ENCODE data around the gene PLCH2. TPM values are rescaled to one million over a fixed set of nuclear protein-coding genes. Genes with fewer than 3 reads are reported as not detected.

PLCH2 gene
- total and polyA plus RNA-seq, 10 of the 15 experiments (the other 5 are each of a cell fraction or from before 2014, with no cell fraction given): 0.03 to 0.73 (median 0.24) TPM; not detected in 3

DNA sequence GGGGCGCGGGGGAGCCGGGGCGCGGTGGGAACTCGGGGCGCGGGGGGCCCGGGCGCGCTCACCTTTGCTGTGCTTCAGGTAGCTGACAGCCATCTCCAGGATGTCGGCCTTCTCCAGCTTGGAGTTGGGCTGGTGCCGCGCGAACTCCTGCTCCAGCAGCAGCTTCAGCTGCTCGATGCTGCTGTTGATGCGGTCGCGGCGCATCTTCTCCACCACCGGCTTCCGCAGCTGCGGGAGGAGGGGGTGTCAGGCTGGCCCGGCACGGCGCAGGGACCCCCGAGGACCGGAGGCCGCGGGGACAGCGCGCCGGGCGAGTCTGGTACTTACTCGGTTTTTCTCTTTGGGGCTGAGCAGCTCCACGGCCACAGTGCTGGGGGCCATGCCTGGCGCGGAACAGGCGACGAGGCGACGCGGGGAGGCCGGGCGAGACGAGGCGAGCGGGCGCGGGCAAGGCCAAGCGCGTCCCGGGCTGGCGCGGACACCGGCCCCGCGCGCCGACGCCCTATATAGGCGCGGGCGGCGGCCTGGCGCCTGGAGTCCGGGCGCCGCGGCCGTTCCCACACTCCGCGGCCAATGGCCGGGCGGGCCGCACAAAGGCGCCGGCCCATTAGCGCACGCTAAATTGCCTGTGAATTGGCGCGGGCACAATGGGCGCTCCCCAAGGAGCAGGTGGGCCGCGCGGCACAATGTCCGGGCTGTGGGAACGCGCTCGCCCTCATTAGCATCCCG is 53.9 kb downstream of the PLCH2 start, which contains the start of gene HES5:
TSS of gene HES5 (minus strand) at position 480 of the 729 bp plus-strand sequence. CDS start at position 381, 99 bp downstream.
- CTCF ChIA-PET: interaction anchor here (1.5 to 1.6 kb wide), 2 partner anchors 16 to 115 kb away, joined by 3 to 5 read pairs; no protein-coding TSS in a partner anchor
- in situ Hi-C loops (cut with MboI): loop anchor here (10.0 kb wide), 1 partner anchor 325 kb away; no protein-coding TSS in a partner anchor
- SMC1A ChIA-PET (ENCODE audit: uncharacterized antibody, unreplicated experiment): no interaction called here
- TF ChIP-seq HDAC6 (IDR thresholded peaks at IDR 0.05; ENCODE audit: unreplicated experiment) (peak; percentile 76), MTA3 (IDR thresholded peaks at IDR 0.05; ENCODE audit: borderline replicate concordance, low read length) (no peak), SUZ12 (IDR thresholded peaks at IDR 0.05; ENCODE audit: unreplicated experiment) (peak; percentile 91)
- BruUV-seq (replicated peaks): no TSS peak
- no peak for DNase-seq (ENCODE audit: low read depth, low spot score)
- 4% methylated on average over 70 of the region's 91 CpGs for WGBS (ENCODE audit: insufficient coverage, insufficient replicate concordance, low lambda C conversion rate, missing lambda C conversion rate)
- Histone ChIP-seq H3K4me3 (peak within 1 kb of the TSS; percentile 5; the same call in 1 of the 2 replicates), H2AFZ (ENCODE audit: control insufficient read depth, low read depth, low read length) (peak within 1 kb of the TSS; percentile 44; the same call in 1 of the 2 replicates), H3K79me2 (ENCODE audit: control insufficient read depth, insufficient read depth, low read length) (peaks cover 11% of the 10 kb centered on the region), H3K9me3 (replicated peaks; ENCODE audit: control insufficient read depth, insufficient read depth, low read length) (no peaks in the 10 kb centered on the region), H3K27ac (ENCODE audit: control insufficient read depth, insufficient read depth) (no peak within 1 kb of the TSS), H3K9ac (ENCODE audit: control insufficient read depth, insufficient read depth, low read length) (no peak within 1 kb of the TSS), H3K36me3 (ENCODE audit: control insufficient read depth in 2 of 2, insufficient read depth in 2 of 2, low read length in 1 of 2) (no peaks in the 10 kb centered on the region), H3K4me2 (ENCODE audit: control insufficient read depth, insufficient read depth) (peak within 1 kb of the TSS; percentile 53), H3K27me3 (replicated peaks in 1 of 2; ENCODE audit: control insufficient read depth in 2 of 2, insufficient read depth in 2 of 2, low read length in 1 of 2) (peaks cover 6 to 19% of the 10 kb centered on the region in 2 experiments), H3K4me1 (ENCODE audit: control insufficient read depth, insufficient read depth, low read length) (peaks cover 17% of the 10 kb centered on the region), H4K20me1 (ENCODE audit: control insufficient read depth, insufficient read depth) (no peaks in the 10 kb centered on the region)
- POLR2A ChIA-PET: interaction anchor here (1.6 kb wide), 1 partner anchor 15 kb away, joined by 4 read pairs; no protein-coding TSS in a partner anchor
- RAD21 ChIA-PET (ENCODE audit: unreplicated experiment): no interaction called here
- FAIRE-seq: no peak
- no peak for ATAC-seq
- intact Hi-C loops (cut with micrococcal nuclease; ENCODE audit: unreplicated experiment): no loop called here

DNA sequence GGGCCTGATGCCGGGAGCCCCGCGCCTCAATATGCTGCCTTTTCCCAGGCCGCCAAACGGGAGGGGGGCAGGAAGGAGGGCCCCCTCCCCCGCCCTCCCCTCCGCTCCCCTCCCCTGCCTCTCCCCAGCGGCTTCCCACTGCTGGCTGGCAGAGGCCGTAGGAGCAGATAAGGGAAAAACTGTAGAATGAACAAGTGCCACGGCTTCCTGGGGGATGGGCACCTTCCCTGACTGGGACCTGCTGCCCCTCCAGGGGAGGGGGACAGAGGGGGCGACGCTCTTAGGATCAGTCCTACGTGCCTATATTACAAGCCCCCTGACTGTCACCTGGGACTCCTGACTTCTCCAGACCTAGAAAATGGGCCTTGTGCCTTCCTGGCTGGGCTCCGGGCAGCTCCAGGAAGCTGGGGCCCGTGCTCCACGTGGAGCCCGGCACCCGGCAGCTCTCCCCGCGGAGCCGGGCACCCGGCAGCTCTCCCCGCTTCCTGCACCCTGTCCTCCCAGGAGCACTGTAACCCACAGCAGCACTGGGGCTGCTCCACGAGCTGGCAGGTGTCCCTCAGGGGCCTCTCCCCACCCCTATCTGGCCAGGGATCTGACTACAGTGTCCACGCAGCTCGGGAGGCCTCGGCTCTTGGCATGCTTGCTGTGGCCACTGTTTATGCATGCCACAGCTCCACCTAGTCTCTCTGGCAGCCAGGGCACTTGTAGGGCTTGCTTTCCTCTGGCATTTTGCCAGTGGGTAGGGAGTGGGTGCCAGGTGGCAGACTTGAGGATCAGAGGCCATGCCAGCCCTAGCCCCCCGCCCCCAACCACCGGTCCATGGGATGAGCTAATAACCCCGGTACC is 54.6 kb downstream of the PLCH2 start:
- H3K9ac ChIP-seq (ENCODE audit: control insufficient read depth, insufficient read depth, low read length): no peak overlapping the region
- TF ChIP-seq NFXL1 (IDR thresholded peaks at IDR 0.05; ENCODE audit: borderline replicate concordance): no peak
- TF ChIP-seq TBL1XR1 (IDR thresholded peaks at IDR 0.05; ENCODE audit: low read depth, low read length): no peak
- no peak for TF ChIP-seq JUND (IDR thresholded peaks at IDR 0.05; ENCODE audit: low read depth, low read length)
- TF ChIP-seq SMAD1 (IDR thresholded peaks at IDR 0.05; ENCODE audit: low read depth, partially characterized antibody): no peak
- TF ChIP-seq, protein P1, sequence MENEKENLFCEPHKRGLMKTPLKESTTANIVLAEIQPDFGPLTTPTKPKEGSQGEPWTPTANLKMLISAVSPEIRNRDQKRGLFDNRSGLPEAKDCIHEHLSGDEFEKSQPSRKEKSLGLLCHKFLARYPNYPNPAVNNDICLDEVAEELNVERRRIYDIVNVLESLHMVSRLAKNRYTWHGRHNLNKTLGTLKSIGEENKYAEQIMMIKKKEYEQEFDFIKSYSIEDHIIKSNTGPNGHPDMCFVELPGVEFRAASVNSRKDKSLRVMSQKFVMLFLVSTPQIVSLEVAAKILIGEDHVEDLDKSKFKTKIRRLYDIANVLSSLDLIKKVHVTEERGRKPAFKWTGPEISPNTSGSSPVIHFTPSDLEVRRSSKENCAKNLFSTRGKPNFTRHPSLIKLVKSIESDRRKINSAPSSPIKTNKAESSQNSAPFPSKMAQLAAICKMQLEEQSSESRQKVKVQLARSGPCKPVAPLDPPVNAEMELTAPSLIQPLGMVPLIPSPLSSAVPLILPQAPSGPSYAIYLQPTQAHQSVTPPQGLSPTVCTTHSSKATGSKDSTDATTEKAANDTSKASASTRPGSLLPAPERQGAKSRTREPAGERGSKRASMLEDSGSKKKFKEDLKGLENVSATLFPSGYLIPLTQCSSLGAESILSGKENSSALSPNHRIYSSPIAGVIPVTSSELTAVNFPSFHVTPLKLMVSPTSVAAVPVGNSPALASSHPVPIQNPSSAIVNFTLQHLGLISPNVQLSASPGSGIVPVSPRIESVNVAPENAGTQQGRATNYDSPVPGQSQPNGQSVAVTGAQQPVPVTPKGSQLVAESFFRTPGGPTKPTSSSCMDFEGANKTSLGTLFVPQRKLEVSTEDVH (IDR thresholded peaks at IDR 0.05; ENCODE audit: low read depth, partially characterized antibody): no peak
- no peak for TF ChIP-seq SP1 (IDR thresholded peaks at IDR 0.05; ENCODE audit: low read depth, low read length)
- TF ChIP-seq RB1 (IDR thresholded peaks at IDR 0.05; ENCODE audit: borderline replicate concordance): no peak
- no peak for TF ChIP-seq CREM (IDR thresholded peaks at IDR 0.05; ENCODE audit: low read depth)

More for the DNA sequence above, 54.6 kb downstream of the PLCH2 start:
- no peaks in the 10 kb centered on the region for H4K20me1 ChIP-seq (ENCODE audit: control insufficient read depth, insufficient read depth)
- H2AFZ ChIP-seq (ENCODE audit: control insufficient read depth, low read depth, low read length): no peak overlapping the region
- H3K36me3 ChIP-seq (ENCODE audit: control insufficient read depth in 2 of 2, insufficient read depth in 2 of 2, low read length in 1 of 2): no peaks in the 10 kb centered on the region
- H3K79me2 ChIP-seq (ENCODE audit: control insufficient read depth, insufficient read depth, low read length): peaks cover 3% of the 10 kb centered on the region
- peaks cover 14% of the 10 kb centered on the region for H3K4me1 ChIP-seq (ENCODE audit: control insufficient read depth, insufficient read depth, low read length)
- no peak for ATAC-seq
- WGBS (ENCODE audit: insufficient coverage, insufficient replicate concordance, low lambda C conversion rate, missing lambda C conversion rate): 18% methylated on average over 26 of the region's 30 CpGs
- ChIA-PET CTCF (interaction anchor here (0.6 to 1.6 kb wide), 3 partner anchors 12 to 116 kb away, joined by 3 read pairs; no protein-coding TSS in a partner anchor), POLR2A (interaction anchor here (1.2 to 1.6 kb wide), 2 partner anchors 14 to 15 kb away, joined by 3 to 4 read pairs; no protein-coding TSS in a partner anchor), RAD21 (ENCODE audit: unreplicated experiment) (no interaction called here), SMC1A (ENCODE audit: uncharacterized antibody, unreplicated experiment) (no interaction called here)
- H3K4me3 ChIP-seq: no peak overlapping the region
- BruUV-seq (replicated peaks): no TSS peak
- H3K27ac ChIP-seq (ENCODE audit: control insufficient read depth, insufficient read depth): no peak overlapping the region
- H3K9me3 ChIP-seq (replicated peaks; ENCODE audit: control insufficient read depth, insufficient read depth, low read length): no peaks in the 10 kb centered on the region
- intact Hi-C loops (cut with micrococcal nuclease; ENCODE audit: unreplicated experiment) (no loop called here), in situ Hi-C loops (cut with MboI) (no loop called here)
- peaks cover 6 to 19% of the 10 kb centered on the region in 2 experiments for H3K27me3 ChIP-seq (replicated peaks in 1 of 2; ENCODE audit: control insufficient read depth in 2 of 2, insufficient read depth in 2 of 2, low read length in 1 of 2)
- FAIRE-seq: no peak
- peak overlapping the region; percentile 44; the same call in 1 of the 2 replicates for H3K4me2 ChIP-seq (ENCODE audit: control insufficient read depth, insufficient read depth)
- no peak for DNase-seq (ENCODE audit: low read depth, low spot score)

Measured in GM12878 (cell line).